K562 (cell line): ENCODE results near the gene MEOX2. TPM values are rescaled to one million over a fixed set of nuclear protein-coding genes. Genes with fewer than 3 reads are reported as not detected.

Experiments
- ATF4 ChIP-seq: fragments of 450-650 bp; formaldehyde crosslinking; IDR thresholded peaks from 2 replicates; pipeline ENCODE4 v1.4.0; 2022; ENCODE audit warnings: mild to moderate bottlenecking, moderate library complexity
- BRD4 ChIP-seq: fragments of 200-600 bp; sonication (generic); IDR thresholded peaks from 2 replicates; pipeline ENCODE4 v1.6.1; 2017; ENCODE audit warnings: inconsistent platforms
- HMGXB4 ChIP-seq: sonication (generic); formaldehyde crosslinking; IDR thresholded peaks from 2 replicates; pipeline ENCODE4 v1.8.1; 2023; ENCODE audit warnings: mild to moderate bottlenecking, missing genetic modification reagents
- ILK ChIP-seq: fragments of 450-650 bp; IDR thresholded peaks from 2 replicates; pipeline ENCODE4 v1.6.1; 2016; ENCODE audit warnings: missing genetic modification characterization, low read depth, mild to moderate bottlenecking, missing compliant biosample characterization, moderate library complexity, borderline replicate concordance
- KAT7 ChIP-seq: sonication (generic); formaldehyde crosslinking; IDR thresholded peaks from 2 replicates; pipeline ENCODE4 v1.8.0; 2022; ENCODE audit warnings: missing genetic modification reagents, mild to moderate bottlenecking, borderline replicate concordance
- MAX ChIP-seq: sonication (generic); formaldehyde crosslinking; IDR thresholded peaks from 2 replicates; pipeline ENCODE4 v1.9.0; 2022; ENCODE audit warnings: mild to moderate bottlenecking, missing genetic modification reagents
- POLR2A ChIP-seq: fragments of 450-650 bp; conservative IDR thresholded peaks from 2 replicates; pipeline ENCODE4 v1.6.1; 2016
- RBM22 ChIP-seq: fragments of 200-400 bp; formaldehyde crosslinking; IDR thresholded peaks from 2 replicates; pipeline ENCODE4 v1.6.1; 2018; ENCODE audit warnings: low read length, low read depth; ENCODE audit not compliant: poor library complexity, severe bottlenecking
- RERE ChIP-seq: sonication (generic); formaldehyde crosslinking; IDR thresholded peaks from 2 replicates; pipeline ENCODE4 v1.8.0; 2023; ENCODE audit warnings: missing genetic modification reagents, mild to moderate bottlenecking, borderline replicate concordance
- SMARCA5 ChIP-seq: fragments of 450-650 bp; IDR thresholded peaks from 2 replicates; pipeline ENCODE4 v1.6.1; 2016
- SREBF1 ChIP-seq: fragments of 150-350 bp; IDR thresholded peaks from 2 replicates; pipeline ENCODE4 v1.6.1; 2014; ENCODE audit warnings: antibody characterized with exemption, low read depth, low read length, borderline replicate concordance
- ZFP1 ChIP-seq: fragments of 450-650 bp; formaldehyde crosslinking; IDR thresholded peaks from 2 replicates; pipeline ENCODE4 v1.4.0; 2020; ENCODE audit warnings: mild to moderate bottlenecking, mixed read lengths
- ZNF224 ChIP-seq: sonication (generic); formaldehyde crosslinking; IDR thresholded peaks from 2 replicates; pipeline ENCODE4 v1.8.0; 2022; ENCODE audit warnings: mild to moderate bottlenecking, missing genetic modification reagents
- ZNF75A ChIP-seq: fragments of 450-650 bp; formaldehyde crosslinking; IDR thresholded peaks from 2 replicates; pipeline ENCODE4 v1.4.0; 2020; ENCODE audit warnings: mild to moderate bottlenecking
- polyA plus RNA-seq, 8 experiments: library from polyadenylated mRNA; depleted of rRNA in 4 of 8; stranded (reverse) in 5 of 8; unstranded in 3 of 8; fragments of >200 nt; fragmentation: Nextera tagmentation in 2 of 8; fragmentation: Illumina TruSeq in 1 of 8; extraction: Ambion mirVana in 2 of 8; extraction: Trizol in 1 of 8; gene quantifications; 2 replicates each; pipeline versions ENCODE4 v1.2.1 to v1.2.3, GENCODE V29; 2011 to 2014; ENCODE audit warnings: inconsistent platforms in 1 of 8, missing spikeins in 1 of 8
- total RNA-seq, 7 experiments: library from RNA; depleted of rRNA in 6 of 7; stranded (reverse); fragments of >200 nt in 6 of 7; fragmentation: Illumina TruSeq in 2 of 7; extraction: Trizol in 2 of 7; gene quantifications; 2 replicates each; pipeline versions ENCODE4 v1.2.1 to v1.2.3, GENCODE V29; 2011 to 2021; ENCODE audit warnings: low replicate concordance in 1 of 7
- TF ChIP-seq, protein P1 (sequence below): fragments of 450-650 bp; formaldehyde crosslinking; IDR thresholded peaks from 2 replicates; pipeline ENCODE4 v1.4.0; 2020; ENCODE audit warnings: mild to moderate bottlenecking

The MEOX2 gene
- total and polyA plus RNA-seq, 9 of the 15 experiments (the other 6 are each of a cell fraction or from before 2014, with no cell fraction given), result not detected

DNA sequence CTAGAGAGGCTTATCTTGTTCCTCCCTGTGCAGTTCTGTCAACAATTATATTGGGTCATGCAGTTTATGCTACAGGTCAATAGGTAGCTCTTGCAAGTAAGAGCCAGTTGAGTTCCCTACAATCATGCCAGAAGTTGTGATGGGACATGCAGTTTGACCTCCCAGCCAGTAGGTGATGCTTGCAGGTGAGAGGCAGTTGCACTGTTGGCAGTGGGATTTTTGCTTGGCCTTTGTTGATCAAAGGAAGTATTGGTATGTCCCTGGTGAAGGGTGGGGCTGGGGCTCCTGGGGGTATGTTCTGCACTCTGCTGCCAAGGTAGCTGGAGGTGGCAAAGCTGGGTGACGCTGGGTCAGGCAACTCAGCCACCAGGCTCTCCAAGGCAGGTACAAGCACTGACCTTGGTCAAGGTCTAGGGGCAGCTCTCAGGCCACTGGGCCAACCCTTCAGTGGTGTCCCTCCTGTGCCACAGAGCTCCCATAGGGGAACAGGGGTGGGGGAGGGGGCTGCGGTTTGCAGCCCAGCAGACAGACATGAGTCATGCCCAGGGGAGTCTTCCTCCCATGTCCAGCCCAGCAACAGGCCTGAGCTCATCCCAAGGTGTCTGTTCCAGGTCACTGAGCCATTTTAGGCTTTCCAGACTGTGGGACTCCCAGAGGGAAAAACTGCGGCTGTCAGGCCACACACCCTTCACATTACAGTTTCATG lies 43.3 kb downstream of the MEOX2 start (continued):
- TF ChIP-seq RERE (CRISPR knock-in tag) (no peak), ZNF224 (no peak), ATF4 (no peak), RBM22 (no peak), KAT7 (no peak), POLR2A (no peak), MAX (CRISPR knock-in tag) (no peak), ILK (no peak), ZFP1 (CRISPR knock-in tag) (no peak), BRD4 (no peak), SREBF1 (no peak), HMGXB4 (CRISPR knock-in tag) (no peak), ZNF75A (CRISPR knock-in tag) (no peak), SMARCA5 (no peak)
- TF ChIP-seq, protein P1, sequence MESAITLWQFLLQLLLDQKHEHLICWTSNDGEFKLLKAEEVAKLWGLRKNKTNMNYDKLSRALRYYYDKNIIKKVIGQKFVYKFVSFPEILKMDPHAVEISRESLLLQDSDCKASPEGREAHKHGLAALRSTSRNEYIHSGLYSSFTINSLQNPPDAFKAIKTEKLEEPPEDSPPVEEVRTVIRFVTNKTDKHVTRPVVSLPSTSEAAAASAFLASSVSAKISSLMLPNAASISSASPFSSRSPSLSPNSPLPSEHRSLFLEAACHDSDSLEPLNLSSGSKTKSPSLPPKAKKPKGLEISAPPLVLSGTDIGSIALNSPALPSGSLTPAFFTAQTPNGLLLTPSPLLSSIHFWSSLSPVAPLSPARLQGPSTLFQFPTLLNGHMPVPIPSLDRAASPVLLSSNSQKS, result no peak
- TF ChIP-seq, all 486 proteins: peak for 0
